ENCODE data around the gene NFE2L2. TPM values are rescaled to one million over a fixed set of nuclear protein-coding genes. Genes with fewer than 3 reads are reported as not detected.

Gene NFE2L2
- total and polyA plus RNA-seq, 2 experiments from 2014 or later, result 77.4 to 123 TPM

GRCh38 chr2:177258059-177258458 is 6.5 kb downstream of the NFE2L2 start:
- Histone ChIP-seq H3K79me2 (ENCODE audit: insufficient read depth) (peaks cover 100% of the 10 kb centered on the region), H3K9me3 (ENCODE audit: low read depth) (no peaks in the 10 kb centered on the region), H3K27ac (no peak overlapping the region), H3K36me3 (ENCODE audit: low read depth) (0 out of 2 replicates have a peak, but pooled peaks cover 6% of the 10 kb centered on the region), H3K4me1 (ENCODE audit: insufficient read depth) (peaks cover 41% of the 10 kb centered on the region), H4K20me1 (ENCODE audit: insufficient read depth) (peaks cover 46% of the 10 kb centered on the region), H3K27me3 (replicated peaks; ENCODE audit: insufficient read depth) (no peaks in the 10 kb centered on the region), H3K9ac (no peak overlapping the region), H3K4me3 (no peak overlapping the region), H3K9me2 (ENCODE audit: insufficient read depth) (no peaks in the 10 kb centered on the region), H3F3A (ENCODE audit: insufficient read depth) (peaks cover 28% of the 10 kb centered on the region), H3K4me2 (ENCODE audit: unreplicated experiment) (no peak overlapping the region), H2AFZ (no peak overlapping the region)
- no peak for DNase-seq
- WGBS, 2 experiments (ENCODE audit: low coverage in 1 of 2, low lambda C conversion rate in 2 of 2, missing lambda C conversion rate in 2 of 2), result 98 to 100% methylated on average over 2 of the region's 2 CpGs
- TF ChIP-seq EZH2phosphoT487 (IDR thresholded peaks at IDR 0.05; ENCODE audit: insufficient read depth, low read depth) (no peak), EZH2 (IDR thresholded peaks at IDR 0.05; ENCODE audit: insufficient read depth, poor library complexity, severe bottlenecking) (no peak)
- in situ Hi-C loops (cut with MboI), result no loop called here

- peaks cover 46% of the 10 kb centered on the region for H4K20me1 ChIP-seq (ENCODE audit: insufficient read depth)
- H2AFZ ChIP-seq, result no peak overlapping the region
- no peaks in the 10 kb centered on the region for H3K27me3 ChIP-seq (replicated peaks; ENCODE audit: insufficient read depth)
- H3F3A ChIP-seq (ENCODE audit: insufficient read depth), result peaks cover 25% of the 10 kb centered on the region
- no peak overlapping the region for H3K4me2 ChIP-seq (ENCODE audit: unreplicated experiment)
- no peaks in the 10 kb centered on the region for H3K9me3 ChIP-seq (ENCODE audit: low read depth)
- no peak overlapping the region for H3K9ac ChIP-seq
- no peaks in the 10 kb centered on the region for H3K9me2 ChIP-seq (ENCODE audit: insufficient read depth)
- H3K36me3 ChIP-seq (ENCODE audit: low read depth), result 0 out of 2 replicates have a peak, but pooled peaks cover 6% of the 10 kb centered on the region
- 94 to 95% methylated on average over 5 of the region's 5 CpGs for WGBS, 2 experiments (ENCODE audit: low coverage in 1 of 2, low lambda C conversion rate in 2 of 2, missing lambda C conversion rate in 2 of 2)
- peaks cover 100% of the 10 kb centered on the region for H3K79me2 ChIP-seq (ENCODE audit: insufficient read depth)
- no peak overlapping the region for H3K4me3 ChIP-seq
- DNase-seq, result no peak
- H3K4me1 ChIP-seq (ENCODE audit: insufficient read depth), result peaks cover 45% of the 10 kb centered on the region
- no peak overlapping the region for H3K27ac ChIP-seq
- no peak for TF ChIP-seq EZH2phosphoT487 (IDR thresholded peaks at IDR 0.05; ENCODE audit: insufficient read depth, low read depth)
- TF ChIP-seq EZH2 (IDR thresholded peaks at IDR 0.05; ENCODE audit: insufficient read depth, poor library complexity, severe bottlenecking), result no peak
- in situ Hi-C loops (cut with MboI), result no loop called here
These were observed 7.1 kb downstream of the NFE2L2 start for GRCh38 chr2:177257471-177257870.

GRCh38 chr2:177256695-177257094 is 7.8 kb downstream of the NFE2L2 start:
- WGBS, 2 experiments (ENCODE audit: low coverage in 1 of 2, low lambda C conversion rate in 2 of 2, missing lambda C conversion rate in 2 of 2), result 81 to 82% methylated on average over 3 of the region's 3 CpGs
- Histone ChIP-seq H3K9me2 (ENCODE audit: insufficient read depth) (no peaks in the 10 kb centered on the region), H4K20me1 (ENCODE audit: insufficient read depth) (peaks cover 46% of the 10 kb centered on the region), H3K27me3 (replicated peaks; ENCODE audit: insufficient read depth) (no peaks in the 10 kb centered on the region), H3K36me3 (ENCODE audit: low read depth) (0 out of 2 replicates have a peak, but pooled peaks cover 6% of the 10 kb centered on the region), H3K27ac (no peak overlapping the region), H3K4me2 (ENCODE audit: unreplicated experiment) (no peak overlapping the region), H3K79me2 (ENCODE audit: insufficient read depth) (peaks cover 100% of the 10 kb centered on the region), H3K4me1 (ENCODE audit: insufficient read depth) (peaks cover 52% of the 10 kb centered on the region), H3K4me3 (no peak overlapping the region), H3F3A (ENCODE audit: insufficient read depth) (peaks cover 17% of the 10 kb centered on the region), H2AFZ (no peak overlapping the region), H3K9ac (no peak overlapping the region), H3K9me3 (ENCODE audit: low read depth) (no peaks in the 10 kb centered on the region)
- DNase-seq, result no peak
- TF ChIP-seq EZH2 (IDR thresholded peaks at IDR 0.05; ENCODE audit: insufficient read depth, poor library complexity, severe bottlenecking) (no peak), EZH2phosphoT487 (IDR thresholded peaks at IDR 0.05; ENCODE audit: insufficient read depth, low read depth) (no peak)
- in situ Hi-C loops (cut with MboI), result no loop called here

GRCh38 chr2:177256026-177256425 is 8.5 kb downstream of the NFE2L2 start:
- no peak overlapping the region for H3K4me3 ChIP-seq
- in situ Hi-C loops (cut with MboI), result no loop called here
- no peaks in the 10 kb centered on the region for H3K9me3 ChIP-seq (ENCODE audit: low read depth)
- no peak for DNase-seq
- H3K4me1 ChIP-seq (ENCODE audit: insufficient read depth), result peaks cover 52% of the 10 kb centered on the region
- peaks cover 17% of the 10 kb centered on the region for H3F3A ChIP-seq (ENCODE audit: insufficient read depth)
- no peaks in the 10 kb centered on the region for H3K27me3 ChIP-seq (replicated peaks; ENCODE audit: insufficient read depth)
- WGBS, 2 experiments (ENCODE audit: low coverage in 1 of 2, low lambda C conversion rate in 2 of 2, missing lambda C conversion rate in 2 of 2), result 54 to 60% methylated on average over 2 of the region's 2 CpGs
- H3K4me2 ChIP-seq (ENCODE audit: unreplicated experiment), result no peak overlapping the region
- H3K27ac ChIP-seq, result no peak overlapping the region
- H3K36me3 ChIP-seq (ENCODE audit: low read depth), result 0 out of 2 replicates have a peak, but pooled peaks cover 6% of the 10 kb centered on the region
- no peak overlapping the region for H2AFZ ChIP-seq
- TF ChIP-seq EZH2 (IDR thresholded peaks at IDR 0.05; ENCODE audit: insufficient read depth, poor library complexity, severe bottlenecking) (no peak), EZH2phosphoT487 (IDR thresholded peaks at IDR 0.05; ENCODE audit: insufficient read depth, low read depth) (no peak)
- H3K9me2 ChIP-seq (ENCODE audit: insufficient read depth), result no peaks in the 10 kb centered on the region
- H3K79me2 ChIP-seq (ENCODE audit: insufficient read depth), result peaks cover 100% of the 10 kb centered on the region
- H3K9ac ChIP-seq, result no peak overlapping the region
- H4K20me1 ChIP-seq (ENCODE audit: insufficient read depth), result peaks cover 46% of the 10 kb centered on the region

- in situ Hi-C loops (cut with MboI), result no loop called here
- Histone ChIP-seq H4K20me1 (ENCODE audit: insufficient read depth) (peaks cover 46% of the 10 kb centered on the region), H3K4me2 (ENCODE audit: unreplicated experiment) (no peak overlapping the region), H3K9ac (no peak overlapping the region), H3K27me3 (replicated peaks; ENCODE audit: insufficient read depth) (no peaks in the 10 kb centered on the region), H3F3A (ENCODE audit: insufficient read depth) (peaks cover 21% of the 10 kb centered on the region), H3K36me3 (ENCODE audit: low read depth) (0 out of 2 replicates have a peak, but pooled peaks cover 6% of the 10 kb centered on the region), H3K79me2 (ENCODE audit: insufficient read depth) (peaks cover 100% of the 10 kb centered on the region), H3K4me1 (ENCODE audit: insufficient read depth) (peaks cover 45% of the 10 kb centered on the region), H3K4me3 (no peak overlapping the region), H2AFZ (no peak overlapping the region), H3K9me3 (ENCODE audit: low read depth) (no peaks in the 10 kb centered on the region), H3K27ac (no peak overlapping the region), H3K9me2 (ENCODE audit: insufficient read depth) (no peaks in the 10 kb centered on the region)
- no peak for DNase-seq
- no peak for TF ChIP-seq EZH2 (IDR thresholded peaks at IDR 0.05; ENCODE audit: insufficient read depth, poor library complexity, severe bottlenecking)
- TF ChIP-seq EZH2phosphoT487 (IDR thresholded peaks at IDR 0.05; ENCODE audit: insufficient read depth, low read depth), result no peak
- 90 to 92% methylated on average over 2 of the region's 2 CpGs for WGBS, 2 experiments (ENCODE audit: low coverage in 1 of 2, low lambda C conversion rate in 2 of 2, missing lambda C conversion rate in 2 of 2)
These were observed 9.3 kb downstream of the NFE2L2 start for GRCh38 chr2:177255227-177255601.
